ENCODE data around the gene CCP110.

DNA sequence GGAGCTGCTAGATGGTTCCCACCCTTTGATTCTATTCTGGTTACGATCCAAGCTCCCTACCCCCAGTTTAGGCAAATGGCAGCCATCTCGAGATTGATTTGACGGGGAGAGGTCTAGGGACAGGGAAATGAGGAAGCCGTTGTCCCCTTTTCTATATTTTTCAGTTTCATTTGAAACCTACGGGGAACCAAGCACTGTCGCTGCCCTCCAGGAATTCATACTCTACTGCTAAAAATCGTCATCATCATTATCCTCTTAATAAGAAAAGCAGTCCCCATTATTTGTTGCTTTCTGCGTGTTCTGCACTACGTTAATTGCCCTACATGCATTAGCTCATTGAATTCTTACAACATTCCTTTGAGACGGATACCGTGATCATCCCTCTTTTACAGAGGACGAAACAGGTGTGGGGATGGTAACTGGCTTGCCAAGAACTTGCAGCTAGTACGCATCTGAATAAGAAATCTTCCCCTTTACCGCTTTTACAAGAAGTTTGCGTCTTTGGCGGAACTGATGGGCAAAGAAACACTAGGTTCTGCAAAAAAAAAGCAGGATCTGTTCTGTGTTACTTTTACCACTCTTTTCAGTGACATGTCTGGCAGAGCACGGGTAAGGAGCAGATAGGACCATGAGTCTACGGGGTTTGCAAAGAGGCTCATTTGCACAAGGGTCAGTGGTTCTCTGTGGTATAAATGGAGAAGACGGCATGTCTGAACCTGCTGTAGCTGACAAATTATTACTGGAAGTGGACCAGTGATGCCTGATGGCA lies 1.1 kb downstream of the CCP110 start:
- TF ChIP-seq, protein P1, sequence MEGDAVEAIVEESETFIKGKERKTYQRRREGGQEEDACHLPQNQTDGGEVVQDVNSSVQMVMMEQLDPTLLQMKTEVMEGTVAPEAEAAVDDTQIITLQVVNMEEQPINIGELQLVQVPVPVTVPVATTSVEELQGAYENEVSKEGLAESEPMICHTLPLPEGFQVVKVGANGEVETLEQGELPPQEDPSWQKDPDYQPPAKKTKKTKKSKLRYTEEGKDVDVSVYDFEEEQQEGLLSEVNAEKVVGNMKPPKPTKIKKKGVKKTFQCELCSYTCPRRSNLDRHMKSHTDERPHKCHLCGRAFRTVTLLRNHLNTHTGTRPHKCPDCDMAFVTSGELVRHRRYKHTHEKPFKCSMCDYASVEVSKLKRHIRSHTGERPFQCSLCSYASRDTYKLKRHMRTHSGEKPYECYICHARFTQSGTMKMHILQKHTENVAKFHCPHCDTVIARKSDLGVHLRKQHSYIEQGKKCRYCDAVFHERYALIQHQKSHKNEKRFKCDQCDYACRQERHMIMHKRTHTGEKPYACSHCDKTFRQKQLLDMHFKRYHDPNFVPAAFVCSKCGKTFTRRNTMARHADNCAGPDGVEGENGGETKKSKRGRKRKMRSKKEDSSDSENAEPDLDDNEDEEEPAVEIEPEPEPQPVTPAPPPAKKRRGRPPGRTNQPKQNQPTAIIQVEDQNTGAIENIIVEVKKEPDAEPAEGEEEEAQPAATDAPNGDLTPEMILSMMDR (optimal IDR thresholded peaks at IDR 0.05 in 1 of 3, IDR thresholded peaks at IDR 0.05 in 1 of 3, conservative IDR thresholded peaks at IDR 0.05 in 1 of 3; ENCODE audit: extremely low read depth in 1 of 3, insufficient read depth in 2 of 3, low read length in 3 of 3), result no peak
- TF ChIP-seq EZH2 (IDR thresholded peaks at IDR 0.05; ENCODE audit: low read length), result no peak
